ENCODE measurements around the gene EMID1. TPM values are rescaled to one million over a fixed set of nuclear protein-coding genes. Genes with fewer than 3 reads are reported as not detected.
A peak's percentile ranks its signal among the peaks of the same experiment; 100 is the strongest.

EMID1 gene
- total RNA-seq, 2 donors from 2014 or later = 0.33 to 0.51 TPM

DNA sequence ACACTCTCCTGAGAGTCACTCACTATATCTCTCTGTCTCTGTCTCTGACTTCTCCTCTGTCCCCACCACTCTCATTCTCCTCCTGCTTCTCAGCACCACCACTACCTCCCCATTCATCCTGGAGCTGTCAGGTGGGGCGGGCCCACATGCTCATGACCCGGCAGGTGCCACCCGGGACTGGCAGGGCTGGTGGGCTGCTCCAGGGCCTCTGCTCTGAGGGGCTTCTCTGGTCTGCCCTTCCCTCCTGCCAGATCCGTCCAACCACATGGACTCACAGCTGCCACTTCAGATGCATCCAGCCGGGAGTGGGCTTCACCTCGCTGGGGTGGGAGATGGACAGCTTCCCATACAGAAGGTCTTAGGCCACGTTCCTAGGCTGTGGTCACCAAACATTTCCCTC is 4.8 kb upstream of the EMID1 start:
- Histone ChIP-seq H3K27ac (no peak overlapping the region), H3K4me1 (peaks cover 0 to 18% of the 10 kb centered on the region in 2 donors), H3K36me3 (no peaks in the 10 kb centered on the region), H3K4me3 (no peak overlapping the region), H3K27me3 (no peaks in the 10 kb centered on the region), H3K9me3 (no peaks in the 10 kb centered on the region)
- TF ChIP-seq, protein P1, sequence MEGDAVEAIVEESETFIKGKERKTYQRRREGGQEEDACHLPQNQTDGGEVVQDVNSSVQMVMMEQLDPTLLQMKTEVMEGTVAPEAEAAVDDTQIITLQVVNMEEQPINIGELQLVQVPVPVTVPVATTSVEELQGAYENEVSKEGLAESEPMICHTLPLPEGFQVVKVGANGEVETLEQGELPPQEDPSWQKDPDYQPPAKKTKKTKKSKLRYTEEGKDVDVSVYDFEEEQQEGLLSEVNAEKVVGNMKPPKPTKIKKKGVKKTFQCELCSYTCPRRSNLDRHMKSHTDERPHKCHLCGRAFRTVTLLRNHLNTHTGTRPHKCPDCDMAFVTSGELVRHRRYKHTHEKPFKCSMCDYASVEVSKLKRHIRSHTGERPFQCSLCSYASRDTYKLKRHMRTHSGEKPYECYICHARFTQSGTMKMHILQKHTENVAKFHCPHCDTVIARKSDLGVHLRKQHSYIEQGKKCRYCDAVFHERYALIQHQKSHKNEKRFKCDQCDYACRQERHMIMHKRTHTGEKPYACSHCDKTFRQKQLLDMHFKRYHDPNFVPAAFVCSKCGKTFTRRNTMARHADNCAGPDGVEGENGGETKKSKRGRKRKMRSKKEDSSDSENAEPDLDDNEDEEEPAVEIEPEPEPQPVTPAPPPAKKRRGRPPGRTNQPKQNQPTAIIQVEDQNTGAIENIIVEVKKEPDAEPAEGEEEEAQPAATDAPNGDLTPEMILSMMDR (IDR thresholded peaks at IDR 0.05) = no peak
- no peak for DNase-seq (ENCODE audit: low spot score)

DNA sequence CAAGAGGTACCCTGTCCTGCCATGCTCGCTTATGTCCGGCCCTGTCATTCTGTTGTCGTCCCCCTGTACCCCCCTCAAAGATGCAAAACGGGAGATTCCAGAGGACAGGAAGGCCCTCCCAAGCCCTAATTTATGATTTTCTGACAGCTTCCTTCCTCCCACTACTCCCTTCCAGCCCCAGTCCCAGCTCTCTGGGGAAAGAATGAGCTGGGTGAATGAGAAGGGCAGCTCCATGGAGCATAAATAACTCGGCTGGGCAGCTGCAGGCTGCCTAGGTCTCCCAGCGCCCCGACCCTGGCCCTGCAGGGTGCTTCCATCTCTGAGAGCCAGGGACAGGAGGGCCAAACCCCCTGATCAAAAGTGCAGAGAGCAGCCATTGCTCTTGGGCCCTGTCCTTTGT is 3.9 kb upstream of the EMID1 start:
- Histone ChIP-seq H3K27me3 (no peaks in the 10 kb centered on the region), H3K4me3 (no peak overlapping the region), H3K36me3 (no peaks in the 10 kb centered on the region), H3K4me1 (peaks cover 0 to 26% of the 10 kb centered on the region in 2 donors), H3K27ac (no peak overlapping the region), H3K9me3 (no peaks in the 10 kb centered on the region)
- TF ChIP-seq, protein P1 (IDR thresholded peaks at IDR 0.05) = no peak
- DNase-seq (ENCODE audit: low spot score) = no peak

DNA sequence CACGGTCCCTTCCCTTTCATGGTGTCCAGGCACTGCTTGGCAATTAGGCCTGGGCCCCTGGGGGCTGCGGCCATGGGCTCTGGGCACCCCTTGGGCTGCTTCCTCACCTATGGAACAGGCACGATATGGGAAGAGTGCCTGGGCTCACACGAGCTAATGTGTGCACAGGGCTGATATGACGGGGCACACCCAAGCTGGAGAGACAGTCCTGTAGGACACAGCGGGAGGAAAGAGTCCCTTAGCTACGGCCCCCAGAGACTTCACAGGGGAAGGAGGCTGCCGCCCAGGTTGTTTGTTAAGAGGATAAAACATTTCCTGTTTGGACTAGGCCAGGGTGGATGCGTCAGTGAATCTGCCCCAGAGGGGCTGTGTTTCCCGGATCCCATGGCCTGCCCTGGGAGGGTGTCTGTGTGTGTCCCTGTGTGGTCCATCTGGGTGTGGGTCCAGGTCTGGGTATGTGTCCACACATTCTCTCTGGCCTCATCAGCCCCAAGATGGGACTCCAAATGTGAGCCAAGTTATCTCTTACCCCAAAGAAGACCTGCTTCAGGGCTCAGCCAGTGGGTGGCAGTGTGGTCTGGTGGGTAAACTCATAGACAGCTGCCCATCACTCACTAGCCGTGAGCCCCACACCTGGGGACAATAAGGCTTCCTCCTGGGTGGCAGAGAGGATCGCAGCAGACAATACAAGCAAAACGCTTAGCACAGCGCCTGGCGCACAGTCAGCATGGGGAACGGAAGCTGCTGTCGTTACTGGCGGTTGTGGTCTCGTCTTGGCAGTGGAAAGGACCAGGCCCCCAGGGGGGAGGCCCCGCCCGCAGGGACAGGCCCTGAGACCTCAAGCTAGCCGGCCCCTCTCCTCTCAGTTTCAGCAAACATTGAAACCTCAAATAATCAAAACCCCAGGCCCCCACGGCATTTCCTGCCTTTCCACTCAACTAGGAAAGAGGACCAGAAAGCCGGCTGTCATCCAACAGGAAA is 3.2 kb upstream of the EMID1 start:
- peaks cover 0 to 26% of the 10 kb centered on the region in 2 donors for H3K4me1 ChIP-seq
- no peaks in the 10 kb centered on the region for H3K36me3 ChIP-seq
- no peaks in the 10 kb centered on the region for H3K27me3 ChIP-seq
- no peak for DNase-seq (ENCODE audit: low spot score)
- no peaks in the 10 kb centered on the region for H3K9me3 ChIP-seq
- no peak overlapping the region for H3K4me3 ChIP-seq
- TF ChIP-seq, protein P1 (IDR thresholded peaks at IDR 0.05) = peak in 1 of 2 donors; percentile 40
- H3K27ac ChIP-seq = no peak overlapping the region

DNA sequence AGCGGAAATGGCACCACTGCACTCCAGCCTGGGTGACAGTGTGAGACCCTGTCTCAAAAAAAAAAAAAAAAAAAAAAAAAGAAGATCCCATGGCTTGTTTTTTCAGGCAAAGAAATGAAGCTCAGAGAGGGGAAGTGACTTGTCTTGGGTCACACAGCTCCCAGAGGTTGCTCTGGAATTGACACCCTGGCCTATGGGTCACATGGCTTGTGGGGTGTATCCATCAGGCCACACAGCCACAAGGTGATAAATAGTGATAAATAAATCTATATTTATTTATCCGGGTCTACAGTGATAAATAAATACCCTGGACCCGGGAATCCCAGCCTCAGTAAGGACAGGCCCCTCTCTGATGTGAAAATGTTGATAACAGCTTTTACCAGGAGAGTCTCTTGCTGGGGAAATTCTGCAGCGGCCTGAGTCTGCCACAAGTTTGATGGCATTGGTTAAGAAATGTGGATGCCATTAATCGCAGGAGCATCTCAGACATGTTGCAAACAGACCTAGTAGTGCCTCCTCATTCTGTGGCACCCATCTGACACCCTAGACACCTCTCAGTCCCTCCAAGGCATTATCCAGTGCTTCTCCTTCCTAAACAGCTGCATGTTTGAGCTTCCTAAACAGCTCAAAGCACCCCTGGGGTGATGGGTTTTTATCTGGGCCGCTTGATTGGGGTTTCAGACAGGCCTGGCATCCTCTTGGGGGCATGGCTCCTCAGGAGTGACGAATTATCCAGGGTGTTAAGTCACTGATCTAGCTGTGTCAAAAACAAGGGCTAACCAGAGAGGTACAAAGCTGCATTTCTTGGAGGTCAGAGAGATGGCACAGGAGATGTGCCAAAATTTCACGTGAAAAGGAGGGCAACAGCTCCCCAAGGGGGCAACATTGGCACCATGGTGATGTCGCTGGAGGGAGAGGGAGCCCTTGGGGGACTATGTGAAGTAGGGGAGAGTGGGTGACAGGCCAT is 1.9 kb upstream of the EMID1 start:
- H3K4me1 ChIP-seq = peaks cover 0 to 26% of the 10 kb centered on the region in 2 donors
- no peak overlapping the region for H3K27ac ChIP-seq
- TF ChIP-seq, protein P1 (IDR thresholded peaks at IDR 0.05) = no peak
- no peaks in the 10 kb centered on the region for H3K36me3 ChIP-seq
- no peaks in the 10 kb centered on the region for H3K9me3 ChIP-seq
- no peak overlapping the region for H3K4me3 ChIP-seq
- DNase-seq (ENCODE audit: low spot score) = no peak
- no peaks in the 10 kb centered on the region for H3K27me3 ChIP-seq

DNA sequence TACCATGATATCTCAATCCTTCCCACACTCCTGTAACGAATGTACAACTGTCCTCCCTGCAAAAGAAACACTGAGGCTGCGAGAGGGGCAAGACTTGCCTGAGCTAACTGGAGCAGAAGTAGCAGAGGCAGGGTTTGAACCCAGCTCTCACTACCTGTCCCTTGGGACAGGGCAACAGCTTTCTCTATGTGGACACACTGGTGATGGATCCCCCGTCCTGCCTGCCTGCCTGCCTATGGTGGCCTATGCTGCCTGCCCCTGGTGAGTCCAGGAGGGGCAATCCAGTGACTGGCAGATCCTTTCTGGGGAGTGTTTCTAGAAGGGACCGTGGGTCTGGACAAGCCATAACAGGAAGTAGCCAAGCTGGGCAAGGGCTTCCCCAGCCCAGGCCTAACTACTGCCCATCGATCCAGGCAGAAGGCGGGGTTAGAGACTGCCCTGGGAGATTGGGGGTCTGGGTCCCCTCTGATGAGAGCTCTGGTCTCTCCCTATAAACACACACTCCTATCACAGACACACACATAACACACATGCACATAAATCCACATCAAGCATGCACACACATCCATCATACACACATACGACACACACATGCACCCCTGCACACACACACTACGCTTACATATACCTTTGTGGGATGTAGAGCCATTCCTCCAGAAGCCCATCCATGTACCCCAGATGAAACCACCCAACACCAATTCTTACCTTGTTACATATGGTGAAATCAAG is 1.1 kb upstream of the EMID1 start:
- Histone ChIP-seq H3K27ac (no peak overlapping the region), H3K9me3 (no peaks in the 10 kb centered on the region), H3K27me3 (no peaks in the 10 kb centered on the region), H3K36me3 (no peaks in the 10 kb centered on the region), H3K4me1 (peaks cover 0 to 26% of the 10 kb centered on the region in 2 donors), H3K4me3 (no peak overlapping the region)
- DNase-seq (ENCODE audit: low spot score) = no peak
- TF ChIP-seq, protein P1 (IDR thresholded peaks at IDR 0.05) = no peak
